WTC11 (cell line): ENCODE data around the gene GALNT7.

Source experiments
- AFF4 ChIP-seq: sonication (generic); formaldehyde crosslinking; IDR thresholded peaks from 2 replicates; pipeline ENCODE4 v1.8.1; 2023; ENCODE audit warnings: mild to moderate bottlenecking, missing genetic modification reagents, borderline replicate concordance
- CREB1 ChIP-seq: sonication (generic); formaldehyde crosslinking; IDR thresholded peaks from 2 replicates; pipeline ENCODE4 v1.8.0; 2023; ENCODE audit warnings: mild to moderate bottlenecking, missing genetic modification reagents
- E2F1 ChIP-seq: sonication (generic); formaldehyde crosslinking; IDR thresholded peaks from 2 replicates; pipeline ENCODE4 v1.8.0; 2022; ENCODE audit warnings: mild to moderate bottlenecking, missing genetic modification reagents
- FOXP4 ChIP-seq: sonication (generic); formaldehyde crosslinking; IDR thresholded peaks from 2 replicates; pipeline ENCODE4 v1.8.0; 2022; ENCODE audit warnings: mild to moderate bottlenecking, missing genetic modification reagents
- IRF1 ChIP-seq: sonication (generic); formaldehyde crosslinking; IDR thresholded peaks from 2 replicates; pipeline ENCODE4 v1.8.0; 2023; ENCODE audit warnings: missing genetic modification reagents
- JUN ChIP-seq: sonication (generic); formaldehyde crosslinking; IDR thresholded peaks from 2 replicates; pipeline ENCODE4 v1.8.0; 2023; ENCODE audit warnings: mild to moderate bottlenecking, missing genetic modification reagents
- TEAD1 ChIP-seq: sonication (generic); formaldehyde crosslinking; IDR thresholded peaks from 2 replicates; pipeline ENCODE4 v1.8.0; 2022; ENCODE audit warnings: mild to moderate bottlenecking, missing genetic modification reagents
- TF ChIP-seq, protein P1 (sequence below): fragments of 200-600 bp; IDR thresholded peaks from 2 replicates; pipeline ENCODE4 v1.8.0; 2022; ENCODE audit warnings: antibody characterized with exemption
- TF ChIP-seq, protein P2 (sequence below): sonication (generic); formaldehyde crosslinking; IDR thresholded peaks from 2 replicates; pipeline ENCODE4 v1.8.0; 2022; ENCODE audit warnings: mild to moderate bottlenecking, missing genetic modification reagents

DNA sequence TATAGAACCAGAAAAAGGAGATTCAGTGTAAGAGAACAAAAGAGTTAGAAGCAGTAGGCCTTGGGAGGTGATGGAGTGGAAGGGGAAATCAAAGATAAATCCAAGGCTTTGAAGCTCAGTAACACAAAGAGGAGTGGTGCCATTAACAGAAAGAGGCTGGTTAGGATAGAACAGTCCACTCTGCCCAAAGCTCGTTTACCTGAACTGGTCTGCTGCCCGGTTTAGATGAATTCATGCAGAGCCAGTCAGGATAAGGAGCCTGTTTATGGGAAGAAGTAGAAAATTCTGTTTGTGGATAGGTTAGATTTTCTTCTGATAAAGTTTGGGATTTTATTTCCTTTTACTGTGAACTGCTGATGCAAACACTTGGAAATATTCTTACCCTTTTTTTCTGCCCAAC lies 85.0 kb downstream of the GALNT7 start:
- TF ChIP-seq JUN = no peak
- TF ChIP-seq, protein P1, sequence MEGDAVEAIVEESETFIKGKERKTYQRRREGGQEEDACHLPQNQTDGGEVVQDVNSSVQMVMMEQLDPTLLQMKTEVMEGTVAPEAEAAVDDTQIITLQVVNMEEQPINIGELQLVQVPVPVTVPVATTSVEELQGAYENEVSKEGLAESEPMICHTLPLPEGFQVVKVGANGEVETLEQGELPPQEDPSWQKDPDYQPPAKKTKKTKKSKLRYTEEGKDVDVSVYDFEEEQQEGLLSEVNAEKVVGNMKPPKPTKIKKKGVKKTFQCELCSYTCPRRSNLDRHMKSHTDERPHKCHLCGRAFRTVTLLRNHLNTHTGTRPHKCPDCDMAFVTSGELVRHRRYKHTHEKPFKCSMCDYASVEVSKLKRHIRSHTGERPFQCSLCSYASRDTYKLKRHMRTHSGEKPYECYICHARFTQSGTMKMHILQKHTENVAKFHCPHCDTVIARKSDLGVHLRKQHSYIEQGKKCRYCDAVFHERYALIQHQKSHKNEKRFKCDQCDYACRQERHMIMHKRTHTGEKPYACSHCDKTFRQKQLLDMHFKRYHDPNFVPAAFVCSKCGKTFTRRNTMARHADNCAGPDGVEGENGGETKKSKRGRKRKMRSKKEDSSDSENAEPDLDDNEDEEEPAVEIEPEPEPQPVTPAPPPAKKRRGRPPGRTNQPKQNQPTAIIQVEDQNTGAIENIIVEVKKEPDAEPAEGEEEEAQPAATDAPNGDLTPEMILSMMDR = no peak
- TF ChIP-seq, protein P2, sequence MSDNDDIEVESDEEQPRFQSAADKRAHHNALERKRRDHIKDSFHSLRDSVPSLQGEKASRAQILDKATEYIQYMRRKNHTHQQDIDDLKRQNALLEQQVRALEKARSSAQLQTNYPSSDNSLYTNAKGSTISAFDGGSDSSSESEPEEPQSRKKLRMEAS (CRISPR knock-in tag) = no peak
- no peak for TF ChIP-seq FOXP4 (CRISPR knock-in tag)
- no peak for TF ChIP-seq CREB1 (CRISPR knock-in tag)
- no peak for TF ChIP-seq TEAD1 (CRISPR knock-in tag)
- no peak for TF ChIP-seq E2F1 (CRISPR knock-in tag)
- TF ChIP-seq IRF1 (CRISPR knock-in tag) = no peak
- no peak for TF ChIP-seq AFF4 (CRISPR knock-in tag)
